ENCODE measurements around the gene PXDN. TPM values are rescaled to one million over a fixed set of nuclear protein-coding genes. Genes with fewer than 3 reads are reported as not detected.

PXDN gene
- total and polyA plus RNA-seq, 2 experiments from 2014 or later = 85.7 to 129 TPM

DNA sequence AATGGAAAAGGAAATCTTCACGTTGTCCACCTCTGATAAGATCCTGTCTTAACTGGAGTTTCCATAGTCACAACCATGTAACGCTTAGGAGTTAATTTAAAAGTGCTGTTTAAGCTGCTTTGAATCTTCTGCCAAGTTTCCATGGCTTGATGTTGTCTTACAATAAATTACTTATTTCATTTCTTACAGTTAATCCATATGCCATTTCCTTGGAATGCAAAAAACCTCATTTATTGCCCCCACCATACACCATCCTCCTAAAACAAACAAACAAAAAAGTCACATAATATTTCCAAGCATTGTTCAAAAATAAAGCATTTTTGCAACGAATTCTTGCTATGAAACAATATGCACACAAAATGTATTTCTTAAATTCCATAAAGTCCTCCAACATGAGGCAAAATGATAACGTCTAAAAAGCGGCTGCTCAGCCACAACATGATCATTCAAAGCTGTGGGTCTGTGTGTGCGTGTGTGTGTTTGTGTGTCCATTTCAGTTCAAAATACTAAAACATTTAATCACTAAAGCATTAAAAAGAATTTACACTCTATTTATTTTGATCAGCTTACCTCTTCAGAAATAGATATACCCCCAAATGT is 46.8 kb upstream of the PXDN start:
- H3K27ac ChIP-seq = no peak overlapping the region
- H3K4me1 ChIP-seq (ENCODE audit: low read depth) = no peaks in the 10 kb centered on the region
- no peaks in the 10 kb centered on the region for H3K9me3 ChIP-seq (ENCODE audit: low read depth)
- TF ChIP-seq, protein P1, sequence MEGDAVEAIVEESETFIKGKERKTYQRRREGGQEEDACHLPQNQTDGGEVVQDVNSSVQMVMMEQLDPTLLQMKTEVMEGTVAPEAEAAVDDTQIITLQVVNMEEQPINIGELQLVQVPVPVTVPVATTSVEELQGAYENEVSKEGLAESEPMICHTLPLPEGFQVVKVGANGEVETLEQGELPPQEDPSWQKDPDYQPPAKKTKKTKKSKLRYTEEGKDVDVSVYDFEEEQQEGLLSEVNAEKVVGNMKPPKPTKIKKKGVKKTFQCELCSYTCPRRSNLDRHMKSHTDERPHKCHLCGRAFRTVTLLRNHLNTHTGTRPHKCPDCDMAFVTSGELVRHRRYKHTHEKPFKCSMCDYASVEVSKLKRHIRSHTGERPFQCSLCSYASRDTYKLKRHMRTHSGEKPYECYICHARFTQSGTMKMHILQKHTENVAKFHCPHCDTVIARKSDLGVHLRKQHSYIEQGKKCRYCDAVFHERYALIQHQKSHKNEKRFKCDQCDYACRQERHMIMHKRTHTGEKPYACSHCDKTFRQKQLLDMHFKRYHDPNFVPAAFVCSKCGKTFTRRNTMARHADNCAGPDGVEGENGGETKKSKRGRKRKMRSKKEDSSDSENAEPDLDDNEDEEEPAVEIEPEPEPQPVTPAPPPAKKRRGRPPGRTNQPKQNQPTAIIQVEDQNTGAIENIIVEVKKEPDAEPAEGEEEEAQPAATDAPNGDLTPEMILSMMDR (IDR thresholded peaks at IDR 0.05; ENCODE audit: low read depth, low read length) = no peak
- no peaks in the 10 kb centered on the region for H3K27me3 ChIP-seq
- DNase-seq (ENCODE audit: low read depth in 1 of 2, low spot score in 1 of 2) = no peak
- no peak overlapping the region for H3K4me3 ChIP-seq
- H3K36me3 ChIP-seq = no peaks in the 10 kb centered on the region

DNA sequence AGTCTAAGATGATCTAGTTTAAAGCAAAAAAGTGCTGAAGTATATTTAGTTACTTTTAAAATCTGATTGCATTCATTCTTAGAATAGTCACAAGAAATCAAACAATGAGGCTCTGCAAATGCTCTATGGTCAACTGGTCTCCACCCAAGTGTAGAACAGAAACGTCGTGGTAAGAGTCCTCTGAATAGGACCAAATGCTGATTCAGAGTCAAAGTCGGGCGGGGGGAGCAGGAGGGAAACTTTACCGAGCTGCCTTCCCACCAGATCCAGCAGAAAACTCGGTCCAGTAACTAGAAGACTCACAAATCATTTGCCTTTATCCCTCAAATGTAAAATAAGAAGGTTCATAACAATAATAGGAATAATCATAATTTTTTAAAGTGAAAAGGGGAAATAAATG is 46.2 kb upstream of the PXDN start:
- Histone ChIP-seq H3K27me3 (no peaks in the 10 kb centered on the region), H3K36me3 (no peaks in the 10 kb centered on the region), H3K4me3 (no peak overlapping the region), H3K4me1 (ENCODE audit: low read depth) (no peaks in the 10 kb centered on the region), H3K9me3 (ENCODE audit: low read depth) (no peaks in the 10 kb centered on the region), H3K27ac (no peak overlapping the region)
- no peak for DNase-seq (ENCODE audit: low read depth in 1 of 2, low spot score in 1 of 2)
- TF ChIP-seq, protein P1 (IDR thresholded peaks at IDR 0.05; ENCODE audit: low read depth, low read length) = no peak

DNA sequence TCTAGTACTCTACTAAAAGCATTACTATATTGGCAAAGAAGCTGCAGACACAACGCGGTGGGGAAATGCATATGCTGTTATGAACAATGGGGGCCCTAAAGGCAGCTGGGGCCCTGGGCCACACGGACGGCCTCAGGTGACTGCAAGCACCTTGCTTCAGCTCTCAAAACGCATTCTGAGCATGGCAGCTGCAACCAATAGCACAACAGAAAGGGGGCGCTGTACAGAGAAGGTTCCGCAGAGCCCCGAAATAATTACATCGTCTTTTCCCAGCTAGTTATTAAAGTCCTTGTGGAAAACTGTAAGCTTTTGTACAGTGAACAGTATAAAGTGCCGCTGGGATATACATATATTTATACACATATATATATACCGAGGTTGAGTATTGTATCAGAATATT is 45.3 kb upstream of the PXDN start:
- H3K27me3 ChIP-seq = no peaks in the 10 kb centered on the region
- DNase-seq (ENCODE audit: low read depth in 1 of 2, low spot score in 1 of 2) = no peak
- H3K4me1 ChIP-seq (ENCODE audit: low read depth) = no peaks in the 10 kb centered on the region
- no peaks in the 10 kb centered on the region for H3K36me3 ChIP-seq
- H3K4me3 ChIP-seq = no peak overlapping the region
- TF ChIP-seq, protein P1 (IDR thresholded peaks at IDR 0.05; ENCODE audit: low read depth, low read length) = no peak
- no peaks in the 10 kb centered on the region for H3K9me3 ChIP-seq (ENCODE audit: low read depth)
- H3K27ac ChIP-seq = no peak overlapping the region

DNA sequence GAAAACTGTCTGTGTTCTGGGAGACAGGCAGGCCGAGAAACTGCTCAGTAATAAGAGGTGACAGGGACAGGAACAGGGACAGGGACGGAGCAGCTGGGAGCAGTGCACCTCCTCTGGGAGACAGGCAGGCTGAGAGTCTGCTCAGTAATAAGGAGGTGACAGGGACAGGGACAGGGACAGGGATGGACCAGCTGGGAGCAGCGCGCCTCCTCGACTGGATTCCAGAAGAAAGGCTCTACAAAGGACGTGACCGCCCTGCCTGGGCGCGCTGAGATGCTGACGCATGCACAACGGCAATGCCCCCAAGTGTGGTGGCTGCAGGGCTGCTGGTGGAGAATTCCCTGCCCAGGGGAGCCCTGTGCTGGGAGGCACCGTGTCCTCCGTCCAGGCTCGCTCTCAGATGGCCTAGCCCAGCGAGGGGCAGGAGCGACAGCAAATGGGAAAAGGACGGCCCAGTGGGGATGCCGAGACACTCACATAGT is 44.2 kb upstream of the PXDN start:
- Histone ChIP-seq H3K36me3 (no peaks in the 10 kb centered on the region), H3K27ac (no peak overlapping the region), H3K4me3 (no peak overlapping the region), H3K9me3 (ENCODE audit: low read depth) (no peaks in the 10 kb centered on the region), H3K4me1 (ENCODE audit: low read depth) (no peaks in the 10 kb centered on the region), H3K27me3 (no peaks in the 10 kb centered on the region)
- TF ChIP-seq, protein P1 (IDR thresholded peaks at IDR 0.05; ENCODE audit: low read depth, low read length) = no peak
- no peak for DNase-seq (ENCODE audit: low read depth in 1 of 2, low spot score in 1 of 2)

DNA sequence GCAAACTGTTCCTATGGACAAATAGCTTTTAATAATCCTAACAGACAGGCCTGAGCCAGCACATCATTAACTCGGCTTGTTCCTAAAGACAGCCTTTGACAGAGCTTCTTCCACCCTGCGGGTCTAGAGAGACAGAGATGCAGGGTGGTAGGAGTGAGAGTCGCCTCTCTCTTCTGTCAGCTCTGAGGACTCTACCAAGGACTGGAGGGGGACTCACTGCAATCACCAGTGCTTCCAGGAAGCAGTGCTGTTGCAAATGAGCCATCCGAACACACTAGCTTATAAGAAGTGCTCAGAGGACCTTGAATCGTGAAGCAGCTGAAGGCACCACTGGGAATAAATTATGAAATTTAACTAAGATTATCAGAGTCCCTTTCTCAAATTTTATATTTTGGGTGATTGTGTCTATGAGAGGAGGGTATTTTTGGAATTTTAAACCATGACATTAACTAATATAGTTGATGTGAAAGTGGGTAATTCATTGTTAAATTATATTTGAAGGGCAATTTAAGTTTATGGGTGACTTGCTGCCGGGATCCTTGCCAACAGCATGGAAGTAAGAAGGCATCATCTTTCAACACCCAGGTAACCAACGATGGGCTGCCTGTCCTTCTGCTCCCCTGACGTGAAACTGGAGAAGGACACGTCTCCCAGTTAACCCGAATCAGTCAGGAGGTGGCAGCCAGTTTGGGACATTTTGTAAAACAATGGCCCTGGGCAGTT is 43.6 kb upstream of the PXDN start:
- no peaks in the 10 kb centered on the region for H3K36me3 ChIP-seq
- TF ChIP-seq, protein P1 (IDR thresholded peaks at IDR 0.05; ENCODE audit: low read depth, low read length) = no peak

More for the DNA sequence above, 43.6 kb upstream of the PXDN start:
- Histone ChIP-seq H3K9me3 (ENCODE audit: low read depth) (no peaks in the 10 kb centered on the region), H3K27me3 (no peaks in the 10 kb centered on the region), H3K27ac (no peak overlapping the region), H3K4me3 (no peak overlapping the region), H3K4me1 (ENCODE audit: low read depth) (no peaks in the 10 kb centered on the region)
- DNase-seq (ENCODE audit: low read depth in 1 of 2, low spot score in 1 of 2) = no peak
